AG04450 (cell line): ENCODE results near the gene BTBD3. TPM values are rescaled to one million over a fixed set of nuclear protein-coding genes. Genes with fewer than 3 reads are reported as not detected.

Experiments
- CTCF ChIA-PET: fragments of 300-600, 350-600 bp; formaldehyde crosslinking; extraction: SDS; loops from one replicate; lab custom pipeline; 2022; ENCODE audit warnings: antibody characterized with exemption, inconsistent platforms; lab: Charles Lee
- POLR2A ChIA-PET: fragments of 350-600 bp; formaldehyde crosslinking; extraction: SDS; loops from one replicate; lab custom pipeline; 2021; ENCODE audit warnings: antibody characterized with exemption, inconsistent platforms; lab: Yijun Ruan, JAX
- DNase-seq: peaks from one replicate; pipeline ENCODE4 v3.0.0-alpha.2; 2011; ENCODE audit warnings: low read depth, low spot score
- H3K27ac ChIP-seq: one replicate; pipeline ENCODE4 v1.5.1; 2012; ENCODE audit warnings: low read depth, low read length, control low read depth
- H3K27me3 ChIP-seq: one replicate; pipeline ENCODE4 v1.6.0; 2012; ENCODE audit warnings: low read length; ENCODE audit not compliant: control insufficient read depth, insufficient read depth
- H3K4me3 ChIP-seq: 2 replicates; pipeline ENCODE4 v1.5.1; 2011; ENCODE audit warnings: mild to moderate bottlenecking, low read depth, low read length, control low read depth
- H3K9me3 ChIP-seq: 2 replicates; pipeline ENCODE4 v1.5.1; 2012; ENCODE audit warnings: low read length; ENCODE audit not compliant: control insufficient read depth, insufficient read depth
- polyA plus RNA-seq: library from polyadenylated mRNA; depleted of rRNA; stranded (reverse); fragments of >200 nt; gene quantifications from 2 replicates; pipeline ENCODE4 v1.2.3, GENCODE V29; 2011
- TF ChIP-seq, protein P1 (sequence below): IDR thresholded peaks from 2 replicates; pipeline ENCODE4 v1.5.1; 2011; ENCODE audit warnings: low read depth, low read length, control low read depth, inconsistent platforms

The BTBD3 gene
- polyA plus RNA-seq, 1 experiment: 55.5 TPM

GRCh38 chr20:11891776-11892545 lies 25.7 kb upstream of the BTBD3 start:
- CTCF ChIA-PET: interaction anchor here (1.0 kb wide), 1 partner anchor 26 kb away, joined by 3 read pairs; the partner anchor contains the start of gene BTBD3
- TF ChIP-seq, protein P1, sequence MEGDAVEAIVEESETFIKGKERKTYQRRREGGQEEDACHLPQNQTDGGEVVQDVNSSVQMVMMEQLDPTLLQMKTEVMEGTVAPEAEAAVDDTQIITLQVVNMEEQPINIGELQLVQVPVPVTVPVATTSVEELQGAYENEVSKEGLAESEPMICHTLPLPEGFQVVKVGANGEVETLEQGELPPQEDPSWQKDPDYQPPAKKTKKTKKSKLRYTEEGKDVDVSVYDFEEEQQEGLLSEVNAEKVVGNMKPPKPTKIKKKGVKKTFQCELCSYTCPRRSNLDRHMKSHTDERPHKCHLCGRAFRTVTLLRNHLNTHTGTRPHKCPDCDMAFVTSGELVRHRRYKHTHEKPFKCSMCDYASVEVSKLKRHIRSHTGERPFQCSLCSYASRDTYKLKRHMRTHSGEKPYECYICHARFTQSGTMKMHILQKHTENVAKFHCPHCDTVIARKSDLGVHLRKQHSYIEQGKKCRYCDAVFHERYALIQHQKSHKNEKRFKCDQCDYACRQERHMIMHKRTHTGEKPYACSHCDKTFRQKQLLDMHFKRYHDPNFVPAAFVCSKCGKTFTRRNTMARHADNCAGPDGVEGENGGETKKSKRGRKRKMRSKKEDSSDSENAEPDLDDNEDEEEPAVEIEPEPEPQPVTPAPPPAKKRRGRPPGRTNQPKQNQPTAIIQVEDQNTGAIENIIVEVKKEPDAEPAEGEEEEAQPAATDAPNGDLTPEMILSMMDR: no peak
- H3K27me3 ChIP-seq: no peaks in the 10 kb centered on the region
- peak overlapping the region; percentile 73 for H3K4me3 ChIP-seq
- no peak for DNase-seq
- POLR2A ChIA-PET: interaction anchor here (0.6 kb wide), 1 partner anchor 11 kb away, joined by 4 read pairs; no protein-coding TSS in a partner anchor
- H3K9me3 ChIP-seq: no peaks in the 10 kb centered on the region
- peak overlapping the region; percentile 62 for H3K27ac ChIP-seq

DNA sequence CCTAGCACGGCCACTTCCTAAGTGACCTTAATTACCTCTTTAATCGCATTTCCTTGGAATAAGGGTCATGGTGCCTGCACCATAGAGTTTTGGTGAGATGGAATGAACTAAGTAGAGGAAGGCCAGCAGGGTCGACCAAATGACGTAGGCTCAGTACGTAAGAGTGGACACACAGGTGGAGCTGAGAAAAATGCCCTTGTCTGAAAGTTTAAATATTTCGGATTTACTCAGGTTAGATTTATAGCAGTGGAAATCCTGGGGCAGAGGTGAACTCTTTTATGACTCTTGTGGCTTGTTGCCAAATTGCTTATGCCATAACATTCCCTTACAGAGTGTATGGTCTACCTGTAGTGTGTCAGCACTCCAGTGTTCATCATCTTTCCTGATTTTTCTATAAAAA lies 23.6 kb upstream of the BTBD3 start:
- H3K27me3 ChIP-seq: no peaks in the 10 kb centered on the region
- DNase-seq: no peak
- ChIA-PET POLR2A (no interaction called here), CTCF (no interaction called here)
- H3K4me3 ChIP-seq: no peak overlapping the region
- TF ChIP-seq, protein P1: no peak
- no peaks in the 10 kb centered on the region for H3K9me3 ChIP-seq
- H3K27ac ChIP-seq: peak overlapping the region; percentile 11

- no peak for DNase-seq
- TF ChIP-seq, protein P1: no peak
- Histone ChIP-seq H3K4me3 (no peak overlapping the region), H3K27ac (no peak overlapping the region), H3K27me3 (no peaks in the 10 kb centered on the region), H3K9me3 (no peaks in the 10 kb centered on the region)
- POLR2A ChIA-PET: no interaction called here
- CTCF ChIA-PET: no interaction called here
Measured at GRCh38 chr20:11895861-11896387, 21.8 kb upstream of the BTBD3 start.

DNA sequence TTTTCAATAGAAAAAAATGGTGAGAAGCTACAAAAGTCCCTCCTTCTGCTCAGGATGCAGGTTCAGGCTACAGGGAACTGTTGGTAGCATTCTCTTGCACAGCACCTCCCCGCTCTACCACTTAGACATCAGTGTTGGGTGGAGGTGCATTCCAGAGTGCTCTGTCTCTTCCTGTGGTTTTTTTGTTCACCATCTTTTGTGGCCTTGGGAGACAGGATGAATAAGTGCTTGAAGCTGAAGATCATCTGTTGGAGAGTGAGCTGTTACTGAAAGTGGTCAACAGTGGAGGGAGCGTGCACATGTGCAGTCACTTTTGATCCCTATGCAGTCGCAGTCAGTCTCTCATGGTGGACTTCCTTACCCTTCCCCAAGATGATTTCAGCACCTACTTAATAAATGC lies 16.6 kb upstream of the BTBD3 start:
- no peak overlapping the region for H3K27ac ChIP-seq
- TF ChIP-seq, protein P1: no peak
- ChIA-PET POLR2A (interaction anchor here (1.3 to 1.7 kb wide), 2 partner anchors 91 to 94 kb away, joined by 4 read pairs; no protein-coding TSS in a partner anchor), CTCF (interaction anchor here (0.7 to 1.7 kb wide), 3 partner anchors 11 to 111 kb away, joined by 3 to 5 read pairs (median 3); partner anchors contain the start of gene BTBD3)
- no peaks in the 10 kb centered on the region for H3K27me3 ChIP-seq
- DNase-seq: peak; percentile 47
- no peak overlapping the region for H3K4me3 ChIP-seq
- no peaks in the 10 kb centered on the region for H3K9me3 ChIP-seq

DNA sequence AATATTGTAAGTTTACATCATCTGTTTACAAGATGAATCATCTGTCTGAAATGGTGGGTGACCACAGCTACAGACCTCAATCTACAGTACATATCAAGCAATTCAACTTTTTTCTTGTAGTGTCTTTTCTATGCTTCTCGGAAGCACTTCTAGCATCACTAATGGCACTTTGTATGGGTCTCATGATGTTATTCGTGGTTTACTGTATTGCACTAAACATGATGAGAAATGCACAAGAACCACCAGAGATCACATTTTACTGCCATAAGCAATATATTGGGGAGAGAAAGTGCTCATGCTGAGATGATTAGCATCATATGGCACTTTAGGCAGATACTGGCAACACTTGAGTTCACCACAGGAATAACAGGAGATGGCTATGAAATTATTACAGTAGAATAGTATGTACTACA lies 15.4 kb upstream of the BTBD3 start:
- CTCF ChIA-PET: interaction anchor here (1.7 kb wide), 1 partner anchor 16 kb away, joined by 5 read pairs; the partner anchor contains the start of gene BTBD3
- Histone ChIP-seq H3K9me3 (no peaks in the 10 kb centered on the region), H3K4me3 (no peak overlapping the region), H3K27me3 (no peaks in the 10 kb centered on the region), H3K27ac (no peak overlapping the region)
- no peak for DNase-seq
- POLR2A ChIA-PET: interaction anchor here (1.7 kb wide), 1 partner anchor 95 kb away, joined by 4 read pairs; no protein-coding TSS in a partner anchor
- TF ChIP-seq, protein P1: no peak
